A549 treated with GW870086 at 1 μM for 4 hours (cell line): ENCODE measurements around the gene RHOV. TPM values are rescaled to one million over a fixed set of nuclear protein-coding genes. Genes with fewer than 3 reads are reported as not detected.

Experiments used
- total RNA-seq: library from RNA; stranded (reverse); fragments of 200-300 nt; extraction: Qiagen RNA extraction; gene quantifications from 5 replicates; pipeline ENCODE4 v1.2.3, GENCODE V29; 2022; ENCODE audit warnings: low read depth

The RHOV gene
- total RNA-seq, result 5.5 to 7.3 TPM (median 7.1 TPM) in 5 replicates

GRCh38 chr15:40873694-40874561 lies at the start of gene RHOV:
TSS of gene RHOV (minus strand) at chr15:40874234. CDS start at chr15:40874139, 95 bp downstream.

DNA sequence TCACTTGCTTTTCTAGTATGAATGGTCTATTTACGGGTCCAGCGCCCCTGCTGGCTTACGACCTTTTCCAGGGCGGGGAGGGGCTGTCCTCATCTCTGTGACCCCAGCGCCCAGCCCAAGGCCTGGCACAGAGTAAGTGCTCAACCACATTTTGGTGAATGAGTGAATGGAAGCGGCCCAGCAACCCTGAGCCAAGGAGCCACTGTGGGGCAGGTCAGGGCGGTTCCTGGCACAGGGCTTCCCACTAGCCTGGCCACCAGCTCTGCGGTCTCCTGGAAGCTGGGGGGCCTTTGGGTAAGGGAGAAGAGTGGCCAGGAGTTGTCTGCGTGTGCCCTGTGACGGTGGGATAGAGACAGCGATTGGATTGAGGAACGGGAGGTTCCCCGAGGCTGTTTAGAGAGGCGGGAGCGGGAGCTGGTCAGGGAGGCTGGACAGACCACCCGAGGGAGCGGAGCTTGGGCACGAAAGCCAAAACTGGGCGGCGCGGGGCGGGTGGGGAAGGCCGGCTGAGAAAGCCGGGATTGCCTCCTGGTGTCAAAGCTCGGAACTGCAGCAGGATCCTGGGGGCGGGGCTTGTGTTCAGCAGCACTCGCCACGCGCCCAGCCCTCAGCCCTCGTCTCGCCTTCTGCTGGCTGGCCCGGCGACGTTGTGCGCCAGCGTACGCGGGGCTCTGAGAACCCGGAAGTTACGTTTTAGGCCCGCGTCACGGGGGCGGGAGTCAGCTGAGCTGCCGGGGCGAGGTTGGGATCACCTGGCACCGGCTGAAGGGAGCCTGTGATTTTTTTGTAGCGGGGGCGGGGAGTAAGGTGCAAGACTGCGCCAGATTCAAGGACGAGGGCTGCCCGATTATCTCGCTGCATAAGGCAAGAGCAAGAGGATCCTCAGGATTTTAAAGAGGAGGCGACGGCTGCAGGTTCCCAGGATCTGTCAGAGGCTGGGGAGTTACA lies 20.0 kb upstream of the RHOV start, which contains the start of gene VPS18:
VPS18 (plus strand) TSS at position 718 of the 948 bp plus-strand sequence. CDS start 319 bp downstream, outside the sequence.

DNA sequence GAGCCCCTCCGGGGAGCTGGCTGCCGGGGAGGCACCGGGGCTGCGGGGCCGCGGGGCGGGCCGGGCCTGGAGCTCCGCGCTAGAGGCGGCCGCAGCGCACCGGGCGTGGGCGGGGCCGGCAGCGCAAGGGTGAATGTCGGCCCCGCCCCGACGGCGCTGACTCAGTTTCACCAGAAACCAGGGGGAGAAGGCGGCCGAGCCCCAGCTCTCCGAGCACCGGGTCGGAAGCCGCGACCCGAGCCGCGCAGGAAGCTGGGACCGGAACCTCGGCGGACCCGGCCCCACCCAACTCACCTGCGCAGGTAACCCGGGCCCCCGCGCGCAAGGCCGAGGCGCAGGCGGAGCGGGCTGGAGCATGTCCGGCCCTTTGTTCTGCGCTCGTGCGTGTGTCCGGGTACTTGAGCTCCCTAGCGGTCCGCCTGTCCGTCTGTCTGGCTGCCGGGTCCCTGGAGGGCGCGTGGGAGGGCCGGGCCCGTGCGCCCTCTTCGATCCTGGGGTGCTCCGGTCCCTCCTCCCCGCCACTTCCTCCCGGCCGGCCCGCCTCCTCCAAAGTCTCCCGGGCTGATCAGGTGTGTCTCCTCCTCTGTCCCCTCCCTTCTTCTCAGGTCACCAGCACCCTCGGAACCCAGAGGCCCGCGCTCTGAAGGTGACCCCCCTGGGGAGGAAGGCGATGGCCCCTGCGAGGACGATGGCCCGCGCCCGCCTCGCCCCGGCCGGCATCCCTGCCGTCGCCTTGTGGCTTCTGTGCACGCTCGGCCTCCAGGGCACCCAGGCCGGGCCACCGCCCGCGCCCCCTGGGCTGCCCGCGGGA lies 29.9 kb downstream of the RHOV start, which contains the start of gene SPINT1:
SPINT1 (plus strand) TSS at position 164 of the 811 bp plus-strand sequence; CDS start at position 671, 507 bp downstream.

DNA sequence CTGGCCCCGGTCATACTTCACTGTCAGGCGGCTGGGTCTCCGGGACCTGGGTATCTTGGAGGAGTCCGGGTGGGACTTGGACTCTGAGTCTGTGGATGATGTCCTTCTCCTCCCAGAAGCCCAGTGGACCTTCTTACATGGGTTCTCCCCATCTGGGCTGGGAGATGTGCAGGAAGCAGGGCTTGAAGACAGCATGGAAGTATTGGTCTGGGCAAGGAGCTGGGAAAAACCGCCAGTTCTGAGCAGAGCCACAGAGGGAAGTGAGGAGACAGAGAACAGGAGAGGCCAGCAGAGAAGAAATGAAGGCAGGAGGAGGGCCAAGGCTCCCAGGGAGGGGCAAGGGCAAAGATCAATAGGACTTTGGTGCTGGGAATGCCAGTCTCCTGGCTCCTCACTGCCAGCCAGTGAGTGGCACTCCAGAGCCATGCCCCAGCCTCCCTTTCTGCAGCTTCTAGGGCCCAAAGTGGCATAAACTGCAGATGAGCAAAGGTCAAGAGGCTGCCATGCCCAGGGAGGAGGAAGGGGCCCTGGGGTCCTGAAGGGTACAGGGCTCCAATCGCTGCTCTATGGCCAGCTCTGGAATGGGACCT lies 45.5 kb downstream of the RHOV start, which contains the start of gene PPP1R14D:
PPP1R14D (minus strand) TSS at position 262 of the 590 bp plus-strand sequence; CDS start at position 195, 67 bp downstream.

Other genes with a start within 250 kb of the RHOV start
- 17.1 to 23.6 TPM (median 18.8 TPM) in 5 replicates for gene RAD51, start 179.1 kb downstream of the RHOV start, total RNA-seq
- gene RMDN3, start 119.0 kb downstream of the RHOV start, total RNA-seq, result 21.5 to 23.7 TPM (median 23.1 TPM) in 5 replicates
- gene GCHFR, start 110.2 kb downstream of the RHOV start, total RNA-seq, result 7.1 to 9.0 TPM (median 7.4 TPM) in 5 replicates
- gene C15orf62, start 104.3 kb downstream of the RHOV start, total RNA-seq, result 0.07 to 0.09 TPM in 2 of 5 replicates, not detected in the others
- 15.2 to 18.6 TPM (median 17.4 TPM) in 5 replicates for gene ZFYVE19, start 67.1 kb downstream of the RHOV start, total RNA-seq
- 17.1 to 26.9 TPM (median 24.7 TPM) in 5 replicates for gene DNAJC17, start 66.8 kb downstream of the RHOV start, total RNA-seq
- 0.24 to 0.41 TPM in 2 of 5 replicates, not detected in the others for gene PPP1R14D, start 45.5 kb downstream of the RHOV start, total RNA-seq
- 0.67 to 1.4 TPM (median 0.78 TPM) in 5 replicates for gene SPINT1, start 30.2 kb downstream of the RHOV start, total RNA-seq
- 20.3 to 25.2 TPM (median 25.0 TPM) in 5 replicates for gene VPS18, start 20.2 kb upstream of the RHOV start, total RNA-seq
- 1.1 to 2.0 TPM (median 1.2 TPM) in 5 replicates for gene DLL4, start 55.1 kb upstream of the RHOV start, total RNA-seq
- gene CHAC1, start 79.2 kb upstream of the RHOV start, total RNA-seq, result 4.9 to 10.0 TPM (median 6.1 TPM) in 5 replicates
- 12.3 to 14.9 TPM (median 12.5 TPM) in 5 replicates for gene INO80, start 242.0 kb upstream of the RHOV start, total RNA-seq